Uterus (tissue), 2 donors: ENCODE results near the gene EIF5A.

ENCODE experiments used
- POLR2A ChIP-seq, 2 donors: fragments of 450-650 bp; IDR thresholded peaks; one replicate each; pipeline ENCODE4 v1.6.1; 2016; ENCODE audit warnings: antibody characterized with exemption in 2 of 2, mild to moderate bottlenecking in 1 of 2, moderate library complexity in 1 of 2
- TF ChIP-seq, protein P1 (sequence below), 4 experiments: fragments of 200-600 bp in 2 of 4; fragments of 450-650 bp in 2 of 4; sonication (generic) in 2 of 4; IDR thresholded peaks; one replicate each; pipeline ENCODE4 v1.5.1; 2016 to 2019; ENCODE audit warnings: antibody characterized with exemption in 4 of 4, mild to moderate bottlenecking in 2 of 4, moderate library complexity in 1 of 4

DNA sequence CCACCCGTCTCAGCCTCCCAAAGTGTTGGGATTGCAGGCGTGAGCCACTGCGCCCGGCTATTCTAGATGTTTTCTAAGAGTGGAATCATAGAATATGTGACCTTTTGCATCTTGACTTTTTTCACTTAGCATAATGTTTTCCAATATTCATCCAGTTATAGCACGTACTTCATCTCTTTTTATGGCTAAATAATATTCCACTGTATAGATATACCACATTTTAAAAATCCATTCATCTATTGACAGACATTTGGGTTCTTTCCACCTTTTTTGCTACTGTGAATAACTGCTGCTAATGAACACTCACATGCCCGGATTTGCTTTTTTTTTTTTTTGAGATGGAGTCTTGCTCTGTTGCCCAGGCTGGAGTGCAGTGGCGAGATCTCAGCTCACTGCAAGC lies 3.2 kb upstream of the EIF5A start:
- no peak for TF ChIP-seq POLR2A (IDR thresholded peaks at IDR 0.05)
- TF ChIP-seq, protein P1, sequence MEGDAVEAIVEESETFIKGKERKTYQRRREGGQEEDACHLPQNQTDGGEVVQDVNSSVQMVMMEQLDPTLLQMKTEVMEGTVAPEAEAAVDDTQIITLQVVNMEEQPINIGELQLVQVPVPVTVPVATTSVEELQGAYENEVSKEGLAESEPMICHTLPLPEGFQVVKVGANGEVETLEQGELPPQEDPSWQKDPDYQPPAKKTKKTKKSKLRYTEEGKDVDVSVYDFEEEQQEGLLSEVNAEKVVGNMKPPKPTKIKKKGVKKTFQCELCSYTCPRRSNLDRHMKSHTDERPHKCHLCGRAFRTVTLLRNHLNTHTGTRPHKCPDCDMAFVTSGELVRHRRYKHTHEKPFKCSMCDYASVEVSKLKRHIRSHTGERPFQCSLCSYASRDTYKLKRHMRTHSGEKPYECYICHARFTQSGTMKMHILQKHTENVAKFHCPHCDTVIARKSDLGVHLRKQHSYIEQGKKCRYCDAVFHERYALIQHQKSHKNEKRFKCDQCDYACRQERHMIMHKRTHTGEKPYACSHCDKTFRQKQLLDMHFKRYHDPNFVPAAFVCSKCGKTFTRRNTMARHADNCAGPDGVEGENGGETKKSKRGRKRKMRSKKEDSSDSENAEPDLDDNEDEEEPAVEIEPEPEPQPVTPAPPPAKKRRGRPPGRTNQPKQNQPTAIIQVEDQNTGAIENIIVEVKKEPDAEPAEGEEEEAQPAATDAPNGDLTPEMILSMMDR (IDR thresholded peaks at IDR 0.05), result no peak
